Kasumi-1 (cell line): Measurements from ENCODE around the gene BRCA1.
"Not testable (repeated sequence)": the region's sequence is repeated elsewhere in the genome, so short reads cannot be mapped to it uniquely, and the experiment has no call there.

Source experiments
- DNase-seq, 2 experiments: peaks; one replicate each; lab custom pipeline; 2025; lab: John Stamatoyannopoulos, UW

The BRCA1 gene

DNA sequence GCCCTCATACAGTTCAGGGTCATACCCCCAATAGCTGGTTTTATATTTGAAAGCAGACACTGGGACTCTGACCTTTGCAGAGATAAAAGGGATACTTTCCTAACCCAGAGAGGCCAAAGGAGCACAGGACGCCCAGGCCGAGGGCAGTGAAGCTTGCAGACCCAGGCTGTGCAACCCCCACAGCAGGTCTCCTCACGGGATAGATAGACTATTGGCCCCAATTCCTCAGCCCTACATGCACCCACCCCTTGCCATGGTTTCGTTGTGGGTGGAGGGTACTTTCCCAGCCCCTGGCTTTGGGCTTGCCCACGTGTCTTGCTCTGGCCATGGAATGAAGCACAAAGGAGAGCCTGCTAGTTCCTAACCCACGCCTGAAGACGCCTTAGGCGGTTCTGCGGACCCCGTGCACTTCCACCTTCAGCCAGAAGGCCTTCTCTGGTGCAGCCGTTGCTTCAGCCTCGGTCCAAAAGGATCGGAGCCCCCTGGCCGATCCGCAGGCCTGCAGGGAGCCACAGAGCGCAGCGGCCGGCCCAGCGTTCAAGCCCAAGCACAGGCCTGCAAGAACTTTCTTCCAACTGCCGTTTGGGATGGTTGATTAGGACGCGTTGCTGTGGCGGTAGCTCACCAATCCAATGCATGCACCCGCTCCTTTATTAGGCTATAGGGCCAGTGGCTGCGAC lies 9.8 kb upstream of the BRCA1 start:
- no peak for DNase-seq

- DNase-seq: not testable (repeated sequence)
Observed at GRCh38 chr17:43133439-43133838, 8.3 kb upstream of the BRCA1 start.

- DNase-seq: no peak
Observed at GRCh38 chr17:43132117-43132516, 7.0 kb upstream of the BRCA1 start.

DNA sequence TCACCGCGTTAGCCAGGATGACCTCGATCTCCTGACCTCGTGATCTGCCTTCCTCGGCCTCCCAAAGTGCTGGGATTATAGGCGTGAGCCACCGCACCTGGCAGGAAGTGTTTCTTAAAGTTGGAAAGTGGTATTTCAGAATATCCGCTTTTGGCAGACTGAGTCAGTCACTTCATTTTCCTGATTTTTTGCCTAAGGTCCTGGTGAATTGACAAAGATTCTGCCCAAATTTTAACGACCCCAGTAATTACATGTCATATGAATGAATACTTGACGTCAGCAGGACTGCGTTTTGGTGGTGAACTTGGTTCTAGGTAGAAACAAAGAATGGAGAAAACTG lies 4.5 kb upstream of the BRCA1 start:
- DNase-seq: no peak

- DNase-seq: not testable (repeated sequence)
Observed at GRCh38 chr17:43127333-43127876, 2.2 kb upstream of the BRCA1 start.

GRCh38 chr17:43126911-43127290 lies 1.7 kb upstream of the BRCA1 start:
- DNase-seq: no peak

DNA sequence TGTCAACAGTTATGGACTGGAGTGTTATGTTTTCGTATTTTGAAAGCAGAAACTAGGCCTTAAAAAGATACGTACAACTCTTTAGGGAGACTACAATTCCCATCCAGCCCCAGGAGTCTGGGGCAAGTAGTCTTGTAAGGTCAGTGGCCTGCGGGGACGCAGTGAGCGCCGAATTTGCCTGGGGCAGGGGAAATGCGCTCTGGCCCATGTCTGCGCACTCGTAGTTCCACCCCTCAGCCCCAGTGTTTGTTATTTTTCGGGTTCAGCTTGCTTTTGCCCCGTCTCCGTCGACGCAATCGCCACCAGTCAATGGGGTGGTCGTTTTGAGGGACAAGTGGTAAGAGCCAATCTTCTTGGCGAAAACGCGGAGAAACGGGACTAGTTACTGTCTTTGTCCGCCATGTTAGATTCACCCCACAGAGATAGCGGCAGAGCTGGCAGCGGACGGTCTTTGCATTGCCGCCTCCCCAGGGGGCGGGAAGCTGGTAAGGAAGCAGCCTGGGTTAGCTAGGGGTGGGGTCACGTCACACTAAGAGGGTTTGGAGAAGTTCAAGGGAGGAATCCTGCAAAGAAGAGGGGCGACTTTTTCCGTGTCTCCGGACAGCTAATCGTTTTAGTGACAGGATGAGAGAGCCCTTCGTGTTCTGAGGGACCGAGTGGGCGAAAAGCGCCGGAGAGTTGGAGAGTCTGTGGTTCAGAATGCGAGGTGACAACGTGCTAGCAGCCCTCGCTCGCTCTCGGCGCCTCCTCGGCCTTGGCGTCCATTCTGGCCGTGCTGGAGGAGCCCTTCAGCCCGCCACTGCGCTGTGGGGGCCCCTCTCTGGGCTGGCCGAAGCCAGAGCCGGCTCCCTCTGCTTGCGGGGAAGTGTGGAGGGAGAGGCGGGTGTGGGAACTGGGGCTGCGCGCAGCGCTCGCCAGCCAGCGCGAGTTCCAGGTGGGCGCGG lies 1.1 kb upstream of the BRCA1 start:
- peak; percentile 50 to 70 for DNase-seq

GRCh38 chr17:43118679-43119615 lies 6.2 kb downstream of the BRCA1 start:
- no peak for DNase-seq

- no peak for DNase-seq
Observed at GRCh38 chr17:43114151-43114552, 11.0 kb downstream of the BRCA1 start.

DNA sequence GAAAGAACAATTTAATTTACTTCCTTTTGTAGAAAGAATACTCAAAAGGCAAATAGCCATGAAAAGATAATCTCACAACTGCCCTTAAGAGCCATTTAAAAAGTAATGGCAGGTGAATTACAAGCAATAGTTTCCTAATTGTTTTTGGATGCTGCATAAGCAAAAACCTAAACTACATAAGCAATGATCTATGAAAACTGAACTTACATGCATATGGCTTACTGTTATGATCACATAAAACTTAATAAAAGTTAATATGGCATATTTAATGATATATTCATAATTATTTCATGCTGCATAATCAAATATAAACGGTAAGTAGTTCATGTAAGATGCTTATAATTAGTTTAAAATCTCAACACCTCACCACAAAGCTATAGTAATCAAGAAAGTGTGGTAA lies 18.6 kb downstream of the BRCA1 start:
- no peak for DNase-seq

- DNase-seq: no peak
Observed at GRCh38 chr17:43105146-43105545, 20.0 kb downstream of the BRCA1 start.

DNA sequence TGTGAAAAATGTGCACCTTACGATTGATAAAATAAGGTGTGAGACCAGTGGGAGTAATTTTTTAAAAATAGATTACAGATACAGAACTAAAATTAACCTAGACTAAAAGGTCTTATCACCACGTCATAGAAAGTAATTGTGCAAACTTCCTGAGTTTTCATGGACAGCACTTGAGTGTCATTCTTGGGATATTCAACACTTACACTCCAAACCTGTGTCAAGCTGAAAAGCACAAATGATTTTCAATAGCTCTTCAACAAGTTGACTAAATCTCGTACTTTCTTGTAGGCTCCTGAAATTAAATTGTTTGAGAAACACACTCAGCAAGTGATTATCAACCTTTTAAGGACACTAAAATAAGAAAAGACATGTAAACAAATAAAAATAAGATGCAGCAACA lies 20.5 kb downstream of the BRCA1 start:
- no peak for DNase-seq

GRCh38 chr17:43095364-43095763 lies 29.8 kb downstream of the BRCA1 start:
- DNase-seq: not testable (repeated sequence)

- no peak for DNase-seq
Observed at GRCh38 chr17:43094129-43094835, 30.9 kb downstream of the BRCA1 start.

DNA sequence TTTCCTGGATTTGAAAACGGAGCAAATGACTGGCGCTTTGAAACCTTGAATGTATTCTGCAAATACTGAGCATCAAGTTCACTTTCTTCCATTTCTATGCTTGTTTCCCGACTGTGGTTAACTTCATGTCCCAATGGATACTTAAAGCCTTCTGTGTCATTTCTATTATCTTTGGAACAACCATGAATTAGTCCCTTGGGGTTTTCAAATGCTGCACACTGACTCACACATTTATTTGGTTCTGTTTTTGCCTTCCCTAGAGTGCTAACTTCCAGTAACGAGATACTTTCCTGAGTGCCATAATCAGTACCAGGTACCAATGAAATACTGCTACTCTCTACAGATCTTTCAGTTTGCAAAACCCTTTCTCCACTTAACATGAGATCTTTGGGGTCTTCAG lies 32.3 kb downstream of the BRCA1 start:
- no peak for DNase-seq

- no peak for DNase-seq
Observed at GRCh38 chr17:43090022-43090421, 35.1 kb downstream of the BRCA1 start.

DNA sequence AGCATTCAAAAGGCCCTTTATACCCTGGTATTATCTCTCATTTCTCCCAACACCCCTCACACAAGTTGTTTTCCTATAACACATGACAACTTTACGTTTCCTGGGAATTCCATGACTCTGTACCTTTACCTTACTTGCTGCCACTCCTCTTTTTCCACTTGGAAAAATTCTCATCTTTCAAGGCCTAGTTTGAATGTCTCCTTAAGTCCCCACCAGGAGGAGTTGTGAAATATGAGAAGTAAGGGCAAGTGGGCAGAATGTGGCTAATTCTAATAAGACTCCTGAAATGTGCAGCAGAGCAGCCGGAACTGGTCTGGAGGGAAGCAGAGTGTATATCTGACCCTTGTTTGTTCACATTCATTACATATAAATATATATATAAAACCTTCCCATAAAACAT lies 39.7 kb downstream of the BRCA1 start:
- DNase-seq: peak in 1 of 2 experiments; percentile 15

GRCh38 chr17:43079641-43080302 lies 45.4 kb downstream of the BRCA1 start:
- no peak for DNase-seq

DNA sequence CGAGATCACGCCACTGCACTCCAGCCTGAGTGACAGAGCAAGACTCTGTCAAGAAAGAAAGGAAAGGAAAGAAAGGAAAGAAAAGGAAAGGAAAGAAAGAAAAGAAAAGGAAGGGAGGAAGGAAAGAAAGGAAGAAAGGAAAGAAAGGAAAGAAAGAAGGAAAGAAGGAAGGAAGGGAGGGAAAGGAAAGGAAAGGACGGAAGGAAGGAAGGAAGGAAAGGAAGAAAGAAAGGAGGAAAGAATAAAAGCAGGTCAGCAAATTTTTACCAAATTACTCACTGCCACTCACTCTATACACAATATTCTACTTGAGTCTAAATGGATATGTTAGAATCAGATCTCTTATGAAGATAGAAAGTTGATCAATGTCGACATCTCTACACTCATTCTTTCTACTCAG lies 50.3 kb downstream of the BRCA1 start:
- no peak for DNase-seq

DNA sequence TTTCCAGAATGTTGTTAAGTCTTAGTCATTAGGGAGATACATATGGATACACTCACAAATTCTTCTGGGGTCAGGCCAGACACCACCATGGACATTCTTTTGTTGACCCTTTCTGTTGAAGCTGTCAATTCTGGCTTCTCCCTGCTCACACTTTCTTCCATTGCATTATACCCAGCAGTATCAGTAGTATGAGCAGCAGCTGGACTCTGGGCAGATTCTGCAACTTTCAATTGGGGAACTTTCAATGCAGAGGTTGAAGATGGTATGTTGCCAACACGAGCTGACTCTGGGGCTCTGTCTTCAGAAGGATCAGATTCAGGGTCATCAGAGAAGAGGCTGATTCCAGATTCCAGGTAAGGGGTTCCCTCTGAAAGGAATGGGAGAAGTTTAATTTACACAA lies 54.3 kb downstream of the BRCA1 start:
- no peak for DNase-seq

GRCh38 chr17:43070257-43070656 lies 54.9 kb downstream of the BRCA1 start:
- DNase-seq: no peak
